NCI-H226 (cell line): Measurements from ENCODE around the gene C1S.

Experiments
- DNase-seq: peaks from one replicate; pipeline ENCODE4 v3.0.0-alpha.2; 2015

The C1S gene

DNA sequence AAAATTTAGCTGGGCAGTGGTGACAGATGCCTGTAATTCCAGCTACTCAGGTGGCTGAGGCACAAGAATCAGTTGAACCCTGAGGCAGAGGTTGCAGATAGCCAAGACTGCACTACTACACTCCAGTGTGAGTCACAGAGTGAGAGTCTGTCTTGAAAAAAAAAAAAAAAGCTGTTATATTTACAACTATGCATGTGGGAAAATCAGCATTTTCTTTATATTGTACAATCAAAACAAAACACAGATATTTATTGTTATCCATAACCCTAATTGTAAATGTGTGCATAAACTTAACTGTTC, 19.3 kb downstream of the C1S start:
- DNase-seq = peak; percentile 62

DNA sequence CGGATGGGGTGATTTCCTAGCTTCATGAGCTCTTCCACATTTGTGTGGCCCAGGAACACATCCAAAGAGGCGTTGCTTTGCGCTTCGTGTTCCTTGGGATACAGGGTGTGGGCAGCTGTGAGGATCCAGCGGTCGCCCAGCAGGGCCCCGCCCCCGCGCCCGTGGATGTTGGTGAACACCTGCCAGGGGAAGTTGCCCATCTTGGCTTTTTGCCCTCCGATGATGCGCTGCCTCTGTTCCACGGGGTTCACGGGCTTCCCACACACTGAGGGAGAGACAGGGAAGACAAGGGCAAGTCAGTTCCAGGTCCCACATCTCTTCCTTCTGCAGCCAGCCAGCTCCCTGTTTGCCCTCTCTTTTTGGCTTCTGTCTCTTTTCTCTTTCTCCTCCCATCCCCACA, 20.5 kb downstream of the C1S start:
- no peak for DNase-seq

DNA sequence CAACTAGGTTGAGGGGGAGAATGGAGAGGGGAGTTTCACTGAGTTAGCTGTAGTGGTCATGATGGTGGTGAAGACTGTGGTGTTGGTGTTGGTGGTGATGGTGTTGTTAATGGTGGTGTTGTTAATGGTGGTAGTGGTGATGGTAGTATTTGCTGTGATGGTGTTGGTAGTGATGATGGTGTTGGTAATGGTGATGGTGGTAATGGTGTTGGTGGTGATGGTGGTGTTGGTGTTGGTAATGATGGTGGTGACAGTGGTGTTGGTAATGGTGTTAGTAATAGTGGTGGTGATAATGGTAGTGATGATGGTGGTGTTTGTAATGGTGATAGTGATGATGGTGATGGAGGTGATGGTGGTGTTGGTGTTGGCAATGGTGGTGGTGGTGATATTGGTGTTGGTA, 22.6 kb downstream of the C1S start:
- no peak for DNase-seq

DNA sequence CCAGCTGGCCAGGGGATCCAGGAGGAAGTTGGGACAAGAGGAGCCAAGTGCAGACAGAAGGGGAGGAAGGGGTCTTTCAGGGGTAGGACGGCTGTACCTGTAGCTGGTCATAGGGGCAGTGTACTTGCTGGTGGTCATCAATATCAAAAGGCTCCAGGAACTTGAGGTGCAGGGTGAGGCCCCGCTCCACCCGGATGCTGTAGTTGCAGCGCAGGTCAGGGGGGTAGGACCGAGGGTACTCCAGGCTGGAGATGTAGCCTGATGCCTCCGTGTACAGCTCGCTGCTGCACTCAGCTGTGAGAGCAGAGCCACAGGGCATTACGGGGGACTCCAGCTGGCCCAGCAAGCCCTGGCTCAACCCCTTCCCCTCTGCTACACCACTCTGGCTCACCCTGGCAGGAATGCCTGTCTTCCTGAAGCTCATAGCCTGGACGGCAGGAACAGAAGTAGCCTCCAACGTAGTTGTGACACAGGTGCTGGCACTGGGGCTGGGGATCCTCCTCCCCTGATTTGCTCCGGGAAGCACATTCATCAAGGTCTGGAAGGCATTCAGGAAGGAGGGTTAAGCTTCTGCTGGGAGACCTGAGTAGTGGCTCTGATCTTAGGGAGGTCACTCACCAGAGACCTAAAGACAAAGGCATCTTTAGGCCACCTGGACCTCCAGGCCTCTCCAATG, 28.8 kb downstream of the C1S start:
- no peak for DNase-seq

DNA sequence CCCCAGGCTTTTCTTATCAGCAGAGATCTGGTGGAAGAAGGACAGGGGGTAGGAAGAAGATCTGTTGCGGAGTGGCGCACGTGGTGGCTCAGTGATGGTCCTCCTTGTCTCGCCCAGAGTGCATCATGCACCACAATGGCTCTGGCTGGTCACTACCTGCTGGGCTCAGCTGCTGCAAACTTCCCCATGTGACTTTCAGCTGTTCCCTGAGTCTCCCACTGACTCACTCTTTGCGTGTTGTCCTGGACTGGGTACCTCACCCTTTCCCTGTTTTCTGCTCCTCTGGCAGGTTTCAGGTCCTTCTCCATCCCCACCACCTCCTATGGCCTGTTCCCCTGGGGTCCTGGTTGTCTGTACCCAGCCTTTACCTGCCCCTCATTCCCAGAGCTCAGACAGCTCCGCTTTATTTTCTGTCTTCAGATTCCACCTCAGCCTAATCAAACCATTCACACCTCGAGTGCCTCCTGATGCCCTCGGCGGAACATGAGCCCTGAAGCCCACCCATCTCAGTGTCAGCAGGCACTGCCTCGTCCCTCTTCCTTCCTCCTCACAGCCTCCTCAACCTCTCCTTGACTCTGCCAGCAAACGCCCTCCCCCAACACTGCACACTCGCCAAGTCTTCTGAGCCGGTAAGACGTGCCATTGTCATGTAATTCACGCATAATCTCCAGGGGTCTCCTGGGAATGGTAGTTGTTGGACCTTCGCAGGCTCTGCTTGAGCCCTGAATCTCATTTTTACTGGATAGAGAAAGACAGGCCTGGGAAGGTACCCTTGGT, 29.9 kb downstream of the C1S start:
- DNase-seq = no peak

DNA sequence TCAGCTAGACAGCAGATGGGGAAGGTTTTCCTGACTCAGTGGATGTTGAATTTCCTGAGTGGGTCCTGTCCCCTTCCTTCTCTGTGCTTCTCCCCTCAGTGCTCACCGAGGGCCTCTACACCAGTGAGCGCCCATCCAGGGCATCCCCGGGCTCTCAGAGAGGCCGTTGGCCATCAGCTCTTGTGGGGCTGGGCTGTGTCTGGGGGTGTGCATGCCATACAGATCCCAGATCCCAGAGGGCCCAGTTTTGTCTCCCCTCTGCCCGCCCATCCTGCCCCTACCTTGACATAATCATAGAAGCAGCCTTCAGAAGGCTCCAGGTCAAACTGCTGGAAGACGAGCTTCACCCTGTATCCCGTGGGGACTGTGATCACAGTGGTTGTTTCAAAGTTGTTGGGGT, 30.7 kb downstream of the C1S start:
- no peak for DNase-seq

DNA sequence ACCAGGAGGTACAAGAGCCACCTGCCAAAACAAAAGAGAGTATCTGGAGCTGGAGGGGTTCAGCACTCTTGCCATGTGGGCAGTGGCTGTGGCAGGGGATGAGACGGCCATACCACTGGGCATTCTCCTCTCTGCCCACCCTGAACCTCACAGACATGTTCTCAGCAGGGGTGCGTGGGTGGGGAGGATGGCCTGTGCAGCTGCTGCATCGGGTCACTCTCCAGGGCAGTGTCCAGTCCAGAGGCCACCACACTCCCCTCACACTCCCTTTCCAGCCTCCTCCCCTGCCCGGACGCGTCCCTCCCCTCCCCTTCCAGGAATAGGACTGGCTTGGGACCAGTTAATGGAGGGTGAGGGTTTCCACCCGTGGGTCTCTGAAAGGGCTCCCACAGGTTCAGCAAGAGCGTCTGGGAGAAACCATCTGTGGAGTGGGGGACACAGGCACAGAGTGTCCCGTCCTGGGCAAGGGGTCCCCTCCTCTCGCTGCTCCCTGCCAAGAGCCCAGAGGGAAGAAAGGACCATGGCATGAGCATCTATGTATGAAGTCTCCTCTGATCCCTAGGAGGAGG, 31.2 kb downstream of the C1S start:
- no peak for DNase-seq

DNA sequence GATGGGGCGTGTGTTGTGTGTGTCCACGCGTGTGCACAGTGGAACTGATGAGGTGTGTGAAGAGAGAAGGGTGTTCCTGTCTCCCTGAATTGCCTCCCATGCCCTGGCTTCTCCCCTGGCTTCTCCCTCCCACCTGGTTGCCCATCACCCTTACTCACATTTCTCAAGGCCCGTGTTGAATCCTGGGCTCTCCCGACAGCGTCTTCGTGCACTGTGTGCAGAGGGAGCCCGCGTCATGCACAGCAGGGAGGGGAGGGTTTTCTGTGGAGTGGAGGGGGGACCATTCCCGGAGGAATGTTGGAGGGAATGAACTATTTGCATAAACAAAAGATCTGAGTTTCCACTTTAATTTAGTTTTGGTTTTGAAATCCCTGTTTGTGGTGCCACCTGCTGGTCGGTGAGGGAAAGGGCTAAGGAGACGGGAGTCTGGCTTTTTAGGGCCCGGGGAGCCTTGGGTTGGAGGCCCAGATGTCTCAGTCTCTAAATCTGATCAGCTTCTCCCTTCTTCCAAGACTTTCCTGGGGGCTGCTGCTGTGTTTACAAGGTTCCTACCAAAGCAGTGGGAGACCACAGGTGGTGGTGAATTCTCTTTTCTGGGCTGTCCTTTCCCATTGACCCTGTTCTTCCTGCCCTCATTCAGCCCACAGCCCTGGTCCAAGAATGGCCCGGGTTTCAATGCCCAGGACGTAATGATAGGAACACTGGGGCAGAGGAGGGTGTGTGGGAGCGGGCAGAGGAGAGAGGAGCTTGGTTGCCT, 31.9 kb downstream of the C1S start, which contains the start of gene C1R:
TSS of gene C1R (minus strand) at position 217 of the 757 bp plus-strand sequence. CDS start at position 160, 57 bp downstream.
- DNase-seq = peak; percentile 70

DNA sequence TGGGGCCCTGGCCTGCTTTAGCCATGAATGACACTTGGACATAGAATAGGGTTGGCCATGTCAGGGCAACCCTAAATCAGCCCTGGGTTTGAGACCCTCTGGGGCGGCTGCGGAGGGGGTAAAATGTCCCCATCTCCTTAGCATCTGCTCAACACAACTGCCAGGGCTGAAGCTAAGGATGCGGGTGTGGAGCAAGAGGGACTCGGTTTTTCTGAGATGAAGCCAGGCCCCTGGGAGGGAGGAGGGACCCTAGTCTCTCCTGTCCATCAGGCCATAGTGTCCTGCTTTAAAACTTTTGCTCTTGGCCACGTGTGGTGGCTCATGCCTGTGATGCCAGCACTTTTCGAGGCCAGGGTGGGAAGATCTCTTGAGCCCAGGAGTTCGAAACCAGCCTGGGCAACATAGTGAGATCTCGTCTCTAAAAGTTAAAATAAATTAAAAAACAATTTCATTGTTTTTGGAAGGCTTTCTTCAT, 32.5 kb downstream of the C1S start:
- DNase-seq = no peak

DNA sequence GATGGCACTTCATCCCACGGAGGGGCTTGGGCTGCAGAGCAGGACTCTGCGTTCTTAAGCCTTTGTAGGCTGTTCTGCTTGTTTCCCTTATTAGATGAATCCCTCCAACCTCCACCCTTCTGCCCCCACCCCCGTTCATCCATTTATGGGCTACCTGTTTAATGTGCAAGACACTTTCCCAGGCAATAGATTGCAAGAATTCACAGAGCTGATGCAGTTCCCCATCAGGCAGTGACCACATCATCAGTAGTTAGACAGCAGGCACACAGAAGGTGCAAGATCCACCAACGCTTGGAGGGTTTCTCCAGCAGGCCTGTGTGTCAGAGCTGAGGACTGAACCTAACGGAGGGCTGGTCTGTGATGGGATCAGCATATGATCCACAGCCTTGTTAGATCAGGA, 33.0 kb downstream of the C1S start:
- DNase-seq = no peak

DNA sequence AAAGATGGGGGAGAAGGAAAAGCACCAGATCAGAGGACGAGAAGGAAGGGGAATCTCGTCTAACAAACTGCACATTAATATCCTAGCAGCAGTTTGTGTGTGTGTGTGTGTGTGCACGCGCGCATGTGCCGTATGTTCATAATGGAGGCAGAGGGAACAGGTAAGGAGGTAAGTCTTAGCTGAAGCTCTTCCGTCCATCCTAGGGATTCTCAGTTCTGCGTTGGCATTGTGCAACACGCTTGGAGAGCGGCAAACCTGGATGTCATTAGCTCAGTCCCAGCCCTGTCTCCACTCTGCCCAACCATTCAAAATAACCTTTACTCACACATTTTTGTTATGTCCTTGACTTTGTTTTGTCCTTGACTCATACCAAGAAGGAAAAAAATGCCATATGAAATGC, 33.4 kb downstream of the C1S start:
- no peak for DNase-seq

DNA sequence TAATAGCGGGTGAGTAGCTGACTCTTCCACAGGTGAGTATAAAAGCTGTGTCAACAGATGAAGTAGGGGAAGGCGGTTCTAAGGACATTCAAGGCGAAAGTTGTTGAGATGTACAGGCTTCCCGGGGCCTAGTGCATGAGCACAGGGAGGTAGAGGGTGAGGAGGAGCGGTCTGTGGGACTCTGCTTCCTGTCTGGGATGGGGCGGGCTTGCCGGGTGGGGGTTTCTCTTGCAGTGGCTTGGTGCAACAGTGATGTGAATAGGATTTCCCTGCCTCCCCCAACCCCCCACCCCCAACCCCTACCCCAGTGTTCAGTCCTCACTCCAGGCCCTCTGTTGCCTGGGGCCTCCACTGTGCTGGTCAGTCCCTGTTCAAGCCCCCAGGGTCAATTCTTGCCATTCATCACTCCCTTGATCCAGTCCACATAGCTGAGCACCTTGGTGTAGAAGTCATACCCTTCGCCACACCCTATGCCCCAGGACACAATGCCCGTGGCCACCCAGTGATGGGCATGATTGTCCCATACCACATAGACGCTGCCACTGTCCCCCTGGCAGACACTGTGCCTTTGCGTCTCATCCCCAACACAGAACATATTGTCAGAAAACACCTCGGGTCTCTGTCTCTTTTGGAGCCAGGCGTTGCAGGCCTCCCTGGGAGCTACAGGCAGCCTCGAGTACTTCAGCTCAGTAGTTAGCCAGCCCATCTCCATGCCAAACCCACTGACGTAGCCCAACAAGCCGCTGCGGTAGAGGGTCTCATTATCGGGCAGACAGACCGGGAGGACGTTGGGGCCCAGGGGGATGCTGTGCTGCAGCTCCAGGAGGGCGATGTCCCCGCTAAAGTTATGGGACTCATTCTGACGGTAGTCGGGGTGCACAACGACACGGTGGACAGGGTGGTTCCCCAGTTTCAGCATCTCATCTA, 35.8 kb downstream of the C1S start:
- no peak for DNase-seq

DNA sequence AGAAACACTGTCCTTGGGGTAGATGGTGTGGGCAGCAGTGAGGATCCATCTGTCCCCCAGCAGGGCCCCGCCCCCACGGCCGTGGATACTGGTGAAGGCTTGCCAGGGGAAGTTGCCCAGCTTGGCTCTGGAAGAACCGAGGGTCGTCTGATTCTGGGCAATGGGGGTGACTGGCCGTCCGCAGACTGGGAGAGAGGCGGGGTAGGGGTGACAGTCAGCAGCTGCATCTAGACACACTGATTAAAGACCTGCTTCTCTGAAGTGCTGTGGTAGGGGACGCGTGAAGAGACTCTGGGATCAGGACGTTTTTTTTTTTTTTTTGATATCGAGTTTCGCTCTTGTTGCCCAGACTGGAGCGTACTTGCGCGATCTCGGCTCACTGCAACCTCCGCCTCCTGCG, 36.5 kb downstream of the C1S start:
- DNase-seq = no peak

DNA sequence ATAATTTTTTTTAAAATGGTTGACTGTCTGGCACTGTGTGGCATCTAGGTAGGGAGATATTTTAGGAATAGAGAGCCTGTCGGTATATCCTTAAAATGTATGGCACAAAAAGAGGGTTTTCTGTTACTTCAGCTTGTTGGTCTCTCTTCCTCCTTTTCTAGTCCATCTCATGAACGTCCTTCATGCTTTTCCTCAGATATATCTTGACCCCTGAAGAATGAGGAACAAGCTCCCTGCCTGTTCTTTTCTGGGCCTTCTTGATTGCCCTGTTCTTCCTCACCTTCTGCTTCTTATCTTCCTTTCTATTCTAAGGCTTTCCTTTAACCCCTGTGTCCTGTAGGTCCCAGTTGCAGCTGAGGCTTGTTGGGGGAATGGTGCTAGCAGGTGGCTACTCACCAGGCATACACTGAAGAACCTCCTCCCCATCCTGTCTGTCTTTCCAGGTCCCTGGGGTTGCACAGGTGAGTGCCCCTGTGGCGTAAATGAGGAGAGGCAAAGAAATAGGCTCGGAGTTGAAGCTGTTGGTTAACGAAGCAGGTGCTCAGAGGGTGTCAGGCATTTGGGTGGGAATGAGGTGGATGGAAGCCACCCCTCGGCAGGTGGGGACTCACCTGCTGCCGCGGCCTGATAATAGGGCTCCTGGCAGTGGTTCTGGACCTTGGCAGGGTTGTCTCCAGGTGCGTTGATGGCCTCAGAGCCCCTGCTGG, 38.9 kb downstream of the C1S start:
- no peak for DNase-seq

DNA sequence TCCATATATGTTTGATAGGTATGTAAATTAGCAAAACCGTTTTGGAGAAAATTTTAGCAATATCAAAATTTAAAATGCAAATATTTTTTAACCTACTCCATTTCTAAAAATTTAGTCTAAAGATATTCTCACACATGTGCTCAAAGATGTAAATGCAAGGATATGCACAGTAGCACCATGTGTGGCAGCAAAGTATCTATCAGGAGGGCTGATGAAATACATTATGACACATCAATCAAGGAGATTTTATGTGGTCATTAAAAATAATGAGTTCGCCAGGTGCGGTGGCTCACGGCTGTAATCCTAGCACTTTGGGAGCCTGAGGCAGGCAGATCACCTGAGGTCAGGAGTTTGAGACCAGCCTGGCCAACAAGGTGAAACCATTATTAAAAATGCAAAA, 39.7 kb downstream of the C1S start:
- no peak for DNase-seq

DNA sequence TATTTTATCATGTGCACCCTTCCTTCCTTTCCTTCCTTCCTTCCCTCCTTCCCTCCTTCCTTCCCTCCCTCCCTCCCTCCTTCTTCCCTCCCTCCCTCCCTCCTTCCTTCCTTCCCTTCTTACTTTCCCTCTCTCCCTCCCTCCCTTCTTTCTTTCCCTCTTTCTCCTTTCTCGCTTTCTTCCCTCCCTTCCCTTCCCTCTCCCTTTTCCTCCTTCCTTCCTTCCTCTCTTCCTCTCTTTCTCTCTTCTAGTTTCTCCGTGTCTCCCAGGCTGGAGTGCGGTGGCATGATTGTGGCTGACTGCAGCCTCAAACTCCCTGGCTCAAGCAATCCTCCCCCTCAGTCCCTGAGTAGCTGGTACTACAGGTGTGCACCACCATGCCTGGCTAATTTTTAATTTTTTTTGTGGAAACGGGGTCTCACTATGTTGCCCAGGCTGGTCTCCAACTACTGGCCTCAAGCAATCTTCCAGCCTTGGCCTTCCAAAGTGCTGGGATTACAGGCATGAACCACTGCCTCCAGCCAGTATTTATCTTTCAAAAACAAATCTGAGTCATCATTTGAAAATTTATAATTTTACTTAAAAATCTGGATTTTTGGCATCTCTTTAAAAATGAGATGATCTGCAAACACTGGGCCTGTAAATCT, 40.7 kb downstream of the C1S start:
- DNase-seq = no peak

DNA sequence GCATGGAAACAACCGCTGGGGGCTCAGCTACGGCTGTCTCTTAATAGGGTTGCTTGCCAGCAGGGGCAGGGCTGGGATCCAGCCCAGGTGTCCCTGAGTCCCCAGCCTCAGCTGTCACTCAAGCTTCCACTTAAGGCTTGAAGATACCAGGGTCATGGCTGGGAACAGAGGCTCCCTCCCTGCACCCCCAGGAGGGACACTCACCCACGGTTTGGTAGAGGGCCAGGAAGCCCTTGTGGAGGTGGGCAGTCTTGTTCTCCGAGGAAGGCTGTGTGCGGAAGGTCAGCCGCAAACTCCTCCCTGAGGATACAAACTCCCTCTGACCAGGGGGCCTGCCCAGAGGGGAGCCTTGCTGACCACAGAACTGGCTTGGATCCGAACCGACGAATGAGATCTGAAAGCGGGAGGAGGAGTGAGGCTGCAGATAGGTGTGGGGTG, 41.2 kb downstream of the C1S start:
- DNase-seq = no peak

DNA sequence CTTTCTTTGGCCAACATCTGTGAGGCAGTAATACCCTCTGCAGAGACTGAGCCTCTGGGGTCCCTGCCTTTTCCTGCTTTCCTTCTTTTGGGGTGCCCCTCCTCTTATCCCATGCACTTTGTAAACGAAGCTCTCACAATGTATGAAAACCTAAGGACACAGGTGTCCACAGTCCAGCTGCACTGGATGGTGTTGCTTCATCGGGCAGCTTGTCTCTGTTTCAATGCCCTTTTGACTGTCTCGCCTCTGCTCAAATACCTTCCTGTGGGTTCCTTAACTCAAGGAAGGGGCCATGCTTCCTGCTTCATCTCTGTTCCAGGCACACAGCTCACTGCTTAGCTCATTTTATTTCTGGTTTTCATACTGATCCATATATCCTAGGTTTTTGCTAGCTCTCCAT, 42.1 kb downstream of the C1S start:
- no peak for DNase-seq

DNA sequence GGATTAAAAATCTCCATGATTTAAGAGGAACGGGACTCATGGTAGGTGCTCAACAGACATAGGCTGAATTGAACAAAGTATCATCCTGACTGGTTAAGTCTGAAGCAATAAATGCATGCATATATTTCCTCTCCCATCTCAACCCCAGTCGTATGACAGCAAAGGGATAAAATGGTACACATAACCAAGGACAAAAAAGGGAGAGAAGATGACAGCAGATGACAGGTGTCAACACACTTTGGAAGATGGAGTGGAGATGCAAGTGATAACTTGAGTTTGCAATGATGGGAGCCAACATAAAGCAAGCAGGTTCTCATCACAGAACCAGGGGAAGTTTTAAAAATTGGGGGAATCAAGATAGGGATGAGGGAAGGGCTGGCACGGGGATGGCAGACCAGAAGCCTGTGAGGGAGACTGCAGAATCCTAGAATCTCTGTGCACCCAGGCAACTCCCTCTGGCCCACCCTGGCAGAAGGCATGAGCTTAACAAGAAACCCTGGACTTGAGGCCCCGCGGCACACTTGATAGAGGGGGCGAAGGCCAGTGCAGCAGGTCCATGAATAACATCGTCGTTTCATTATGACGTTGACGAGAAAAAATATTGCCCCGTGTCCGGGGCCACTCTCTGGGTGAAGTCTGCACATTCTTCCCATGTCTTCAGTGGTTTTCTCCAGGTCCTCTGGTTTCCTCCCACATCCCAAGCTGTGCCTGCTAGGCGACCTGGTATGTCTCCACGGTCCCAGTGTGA, 43.5 kb downstream of the C1S start:
- DNase-seq = no peak

DNA sequence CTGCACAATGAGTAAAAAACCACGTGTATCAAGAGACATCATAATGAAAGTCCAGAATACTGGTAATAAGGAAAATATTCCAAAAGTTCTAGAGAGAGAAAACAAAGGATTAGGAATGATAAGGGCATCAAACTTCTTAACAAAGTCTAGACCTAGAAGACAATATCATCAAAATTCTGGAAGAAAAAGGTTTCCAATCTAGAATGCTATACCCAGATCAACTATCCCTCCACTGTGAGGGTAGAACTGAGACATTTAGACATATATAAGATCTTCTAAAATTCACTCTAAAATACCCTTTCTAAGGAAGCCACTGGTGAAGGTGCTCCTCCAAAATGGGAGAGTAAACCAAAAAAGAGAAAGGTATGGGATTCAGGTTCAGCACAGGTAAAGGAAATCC, 45.6 kb downstream of the C1S start:
- DNase-seq = no peak
